HL-60 (cell line): Measurements from ENCODE around the gene TMTC2.

Source experiments
- CTCF ChIP-seq: IDR thresholded peaks from one replicate; pipeline ENCODE4 v1.5.1; 2011; ENCODE audit warnings: low read length, control low read depth, inconsistent platforms; ENCODE audit not compliant: insufficient read depth
- GABPA ChIP-seq: IDR thresholded peaks from 2 replicates; pipeline ENCODE4 v1.6.1; 2012; ENCODE audit warnings: low read depth
- REST ChIP-seq: IDR thresholded peaks from 2 replicates; pipeline ENCODE4 v1.6.1; 2012; ENCODE audit warnings: low read depth; ENCODE audit not compliant: insufficient replicate concordance

GRCh38 chr12:83046019-83046418 lies 359.3 kb downstream of the TMTC2 start:
- TF ChIP-seq CTCF (no peak), GABPA (no peak), REST (no peak)
